ENCODE data around the gene ABL1.

DNA sequence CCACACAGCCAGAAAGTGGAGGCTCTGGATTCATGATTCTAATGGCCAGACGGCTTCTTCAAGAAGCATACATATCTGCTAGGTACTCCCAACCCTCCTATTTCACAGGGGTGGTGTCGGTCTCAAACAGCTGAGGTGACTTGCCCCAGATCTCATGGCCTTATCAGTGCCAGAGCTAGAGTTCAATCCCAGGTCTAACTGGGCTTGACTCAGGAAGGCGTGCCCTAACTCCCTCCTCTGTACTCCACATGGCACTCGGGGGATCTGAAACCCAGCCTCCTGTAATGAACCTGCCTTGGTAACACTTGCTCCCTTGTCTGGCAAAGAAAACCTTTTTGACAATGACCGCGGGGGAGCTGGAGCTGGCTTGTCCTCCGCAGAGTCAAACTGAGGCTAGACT, 59.5 kb downstream of the ABL1 start:
- TF ChIP-seq CTCF (IDR thresholded peaks at IDR 0.05; ENCODE audit: insufficient read depth, low read length, poor library complexity, severe bottlenecking), result no peak
- no peak for TF ChIP-seq EZH2phosphoT487 (conservative IDR thresholded peaks at IDR 0.05; ENCODE audit: low read length)

Measured in SU-DHL-6 (cell line).